Stimulated activated CD8-positive, alpha-beta memory T cell treated with anti-CD3 and anti-CD28 coated beads, Interleukin-15, amount 100 ng/mL, for 1 hour (primary cell): ENCODE results near the gene TOMM40.
"Not testable (repeated sequence)": the region's sequence is repeated elsewhere in the genome, so short reads cannot be mapped to it uniquely, and the experiment has no call there.

ENCODE experiments used
- DNase-seq: peaks from one replicate; pipeline ENCODE4 v3.0.0-alpha.2; 2020; ENCODE audit warnings: low read depth

The TOMM40 gene

GRCh38 chr19:44891016-44891882, at the start of gene TOMM40:
Gene TOMM40, plus strand, starts transcription at chr19:44891254. Its CDS starts 162 bp downstream, at chr19:44891416.
- peak; percentile 99 for DNase-seq

- DNase-seq, result no peak
Observed at GRCh38 chr19:44845286-44845611, 45.8 kb upstream of the TOMM40 start.

GRCh38 chr19:44845612-44846454, 45.2 kb upstream of the TOMM40 start, which contains the start of gene NECTIN2:
Gene NECTIN2, plus strand, starts transcription at chr19:44846297. Its CDS starts 229 bp downstream, at chr19:44846526.
- peak; percentile 43 for DNase-seq

GRCh38 chr19:44846455-44847143, 44.5 kb upstream of the TOMM40 start:
- DNase-seq, result no peak

GRCh38 chr19:44847144-44848035, 43.7 kb upstream of the TOMM40 start:
- no peak for DNase-seq

GRCh38 chr19:44848036-44848811, 42.8 kb upstream of the TOMM40 start:
- DNase-seq, result no peak

- DNase-seq, result no peak
Observed at GRCh38 chr19:44848812-44849447, 42.1 kb upstream of the TOMM40 start.

GRCh38 chr19:44850641-44851109, 40.4 kb upstream of the TOMM40 start:
- no peak for DNase-seq

GRCh38 chr19:44851427-44851826, 39.6 kb upstream of the TOMM40 start:
- DNase-seq, result no peak

- no peak for DNase-seq
Observed at GRCh38 chr19:44855606-44856005, 35.4 kb upstream of the TOMM40 start.

GRCh38 chr19:44856421-44857083, 34.5 kb upstream of the TOMM40 start:
- no peak for DNase-seq

- DNase-seq, result no peak
Observed at GRCh38 chr19:44857837-44858236, 33.2 kb upstream of the TOMM40 start.

GRCh38 chr19:44861576-44861975, 29.5 kb upstream of the TOMM40 start:
- DNase-seq, result not testable (repeated sequence)

- no peak for DNase-seq
Observed at GRCh38 chr19:44863990-44864389, 27.1 kb upstream of the TOMM40 start.

- no peak for DNase-seq
Observed at GRCh38 chr19:44865196-44865767, 25.8 kb upstream of the TOMM40 start.

- DNase-seq, result no peak
Observed at GRCh38 chr19:44866664-44867063, 24.4 kb upstream of the TOMM40 start.

GRCh38 chr19:44867578-44867977, 23.5 kb upstream of the TOMM40 start:
- no peak for DNase-seq

- DNase-seq, result no peak
Observed at GRCh38 chr19:44869733-44870470, 21.2 kb upstream of the TOMM40 start.
